GM19351 (cell line): ENCODE measurements around the gene SH3GL3.

ENCODE experiments used
- ATAC-seq: cut with Tn5 transposase; IDR thresholded peaks from one replicate; pipeline ENCODE4 v1.9.1; 2021; ENCODE audit warnings: mild to moderate bottlenecking, moderate library complexity; ENCODE audit not compliant: unreplicated experiment

The SH3GL3 gene

DNA sequence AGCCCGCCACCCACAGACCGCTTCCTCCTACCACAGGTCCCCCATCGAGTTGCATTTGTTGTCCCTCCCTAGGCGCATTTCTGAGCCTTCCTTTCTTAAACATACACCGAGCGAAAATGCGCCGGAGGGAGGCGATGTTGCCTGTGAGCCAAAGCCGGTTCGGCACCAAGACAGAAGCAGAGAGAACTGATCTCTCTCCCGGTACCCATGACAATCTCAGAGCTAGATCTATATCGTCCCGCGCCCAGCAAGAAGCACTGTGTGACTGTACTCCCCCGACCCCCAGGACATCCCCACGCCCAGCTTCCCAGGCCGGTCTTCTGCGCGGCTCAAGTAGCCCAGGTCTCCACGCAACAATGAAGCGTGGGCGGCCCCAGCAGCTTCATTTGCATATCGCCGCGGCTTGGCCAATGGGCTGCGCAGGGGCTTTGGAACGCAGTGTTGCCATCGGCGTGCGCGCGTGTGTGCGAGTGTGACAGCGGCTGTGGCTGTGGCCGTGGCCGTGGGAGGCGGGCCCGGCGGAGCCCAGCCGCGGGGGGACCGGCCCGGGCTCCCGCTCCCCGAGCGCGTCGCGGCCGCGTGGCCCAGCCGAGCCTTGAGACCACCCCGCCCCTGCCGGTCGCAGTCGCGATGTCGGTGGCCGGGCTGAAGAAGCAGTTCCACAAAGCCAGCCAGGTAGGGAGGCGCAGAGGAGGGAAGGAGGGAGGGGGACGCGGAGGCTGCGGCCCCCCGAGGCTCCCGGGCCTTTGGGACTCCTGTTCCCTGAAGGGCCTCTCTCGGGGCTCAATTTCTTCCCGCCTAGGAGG lies at the start of gene SH3GL3:
SH3GL3 (plus strand) TSS at position 438 of the 806 bp plus-strand sequence; CDS start at position 631, 193 bp downstream.
- peak; percentile 72 for ATAC-seq

- ATAC-seq = no peak
These were observed 48.5 kb upstream of the SH3GL3 start for GRCh38 chr15:83398626-83399025.

- ATAC-seq = no peak
These were observed 43.0 kb upstream of the SH3GL3 start for GRCh38 chr15:83404121-83404520.

- no peak for ATAC-seq
These were observed 36.6 kb upstream of the SH3GL3 start for GRCh38 chr15:83410532-83410931.

GRCh38 chr15:83413054-83413719 lies 34.0 kb upstream of the SH3GL3 start:
- peak; percentile 68 for ATAC-seq

DNA sequence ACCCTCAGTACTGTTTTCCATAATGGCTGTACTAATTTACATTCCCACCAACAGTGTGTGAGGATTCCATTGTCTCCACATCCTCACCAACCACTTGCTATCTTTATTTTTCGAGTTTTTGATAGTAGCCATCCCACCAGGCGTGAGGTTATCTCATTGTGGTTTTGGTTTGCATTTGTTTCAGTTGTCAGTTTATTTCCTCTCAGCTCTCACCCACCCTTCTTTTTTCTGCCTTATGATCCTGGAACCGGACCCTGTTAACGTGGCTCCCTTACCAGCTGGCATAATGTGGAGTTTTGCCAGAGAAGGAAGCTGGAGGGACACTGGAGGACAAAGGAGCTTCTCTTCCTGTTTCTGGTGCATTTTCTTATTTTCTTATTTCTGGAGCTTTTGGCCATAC lies 25.1 kb upstream of the SH3GL3 start:
- ATAC-seq = no peak

DNA sequence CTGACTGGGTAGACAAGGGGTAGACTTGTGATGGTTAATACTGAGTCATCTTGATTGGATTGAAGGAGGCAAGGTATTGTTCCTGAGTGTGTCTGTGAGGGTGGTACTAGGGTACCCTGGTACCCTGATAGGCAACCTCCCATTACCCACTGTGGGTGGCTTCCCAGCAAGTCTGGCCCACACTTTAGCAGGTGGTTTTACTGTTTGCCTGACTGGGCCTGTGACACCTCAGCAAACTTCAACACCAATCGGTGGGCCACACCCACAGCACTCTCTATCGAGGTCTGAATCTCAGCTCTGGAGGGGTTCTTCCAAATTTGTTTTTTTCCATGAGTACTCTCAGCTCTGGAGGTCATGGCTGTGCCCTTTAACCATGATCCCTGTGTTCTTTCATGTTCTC lies 24.6 kb upstream of the SH3GL3 start:
- ATAC-seq = no peak

DNA sequence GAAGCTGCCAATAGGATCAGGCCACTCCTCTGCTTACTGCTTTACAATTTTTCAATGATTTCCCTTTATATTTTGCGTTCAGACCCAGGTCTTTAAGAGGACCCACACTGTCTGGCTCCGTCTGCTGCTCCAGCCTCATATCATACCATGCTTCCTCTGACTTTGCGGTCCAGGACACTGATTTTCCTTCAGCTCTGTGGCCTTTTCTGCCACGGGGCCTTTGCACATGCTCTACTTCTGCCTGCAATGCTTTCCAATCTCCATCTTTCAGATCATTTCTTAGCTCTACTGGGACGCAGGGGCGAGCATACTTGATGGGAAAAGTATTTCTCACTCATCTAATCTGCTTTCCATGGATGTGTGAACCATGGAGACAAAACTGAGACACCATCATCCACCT lies 23.0 kb upstream of the SH3GL3 start:
- ATAC-seq = no peak

DNA sequence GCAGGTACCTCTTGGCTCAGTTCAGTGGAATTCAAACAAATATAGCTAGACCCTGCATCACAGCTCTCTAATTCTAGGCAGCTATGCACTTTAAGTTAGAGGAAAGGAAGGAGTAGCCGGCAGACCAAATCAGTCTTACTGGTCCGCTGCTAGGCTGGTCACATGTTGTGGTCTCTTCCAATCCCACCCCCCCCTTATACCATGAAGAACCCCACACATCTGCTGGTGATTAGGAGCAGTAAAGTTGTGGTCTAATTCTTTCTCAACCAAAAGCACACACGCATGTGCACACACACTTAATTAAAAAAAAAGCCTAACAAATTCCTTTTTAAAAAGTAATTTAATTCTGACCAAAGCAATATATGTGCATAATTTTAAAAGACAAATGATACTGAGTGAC lies 16.7 kb upstream of the SH3GL3 start:
- no peak for ATAC-seq

DNA sequence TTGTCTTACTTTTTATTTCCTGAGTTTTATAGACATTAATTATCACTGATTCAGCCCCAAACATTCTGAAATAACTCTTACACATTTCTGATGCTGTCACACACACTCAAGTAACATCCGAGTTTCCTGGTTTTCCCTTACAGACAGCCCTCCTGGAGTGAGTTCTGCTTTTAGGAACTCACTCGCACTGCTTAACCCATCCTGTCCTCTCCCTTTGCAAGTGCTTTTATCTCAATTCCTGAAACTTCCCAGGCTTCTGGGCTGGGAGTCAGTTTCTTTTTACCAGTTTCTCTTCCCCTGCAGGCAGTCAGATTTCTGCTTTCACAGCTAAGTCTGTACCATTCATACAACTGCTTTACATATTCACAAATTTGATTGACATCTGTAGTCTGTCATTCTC lies 15.6 kb upstream of the SH3GL3 start:
- ATAC-seq = no peak

GRCh38 chr15:83435202-83435601 lies 11.9 kb upstream of the SH3GL3 start:
- no peak for ATAC-seq

DNA sequence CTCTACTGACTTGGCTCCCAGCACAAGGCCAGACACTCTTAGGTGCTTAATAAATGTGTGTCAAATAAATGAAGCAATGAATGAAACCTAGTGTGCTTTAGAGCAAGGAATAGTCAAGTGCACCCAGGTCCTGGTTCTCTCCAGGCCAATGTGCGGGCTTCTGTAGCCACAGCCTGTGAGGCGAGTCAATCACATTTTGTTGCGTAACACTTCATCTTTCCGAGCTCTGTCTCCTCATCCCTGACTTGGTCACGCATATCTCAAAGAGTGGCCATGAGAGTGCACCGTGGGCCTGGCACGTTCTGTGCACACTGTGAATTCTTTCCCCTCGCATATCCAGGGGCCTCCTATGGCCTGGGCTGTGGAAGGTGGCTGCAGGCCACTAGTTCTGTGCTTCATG lies 11.4 kb upstream of the SH3GL3 start:
- no peak for ATAC-seq

DNA sequence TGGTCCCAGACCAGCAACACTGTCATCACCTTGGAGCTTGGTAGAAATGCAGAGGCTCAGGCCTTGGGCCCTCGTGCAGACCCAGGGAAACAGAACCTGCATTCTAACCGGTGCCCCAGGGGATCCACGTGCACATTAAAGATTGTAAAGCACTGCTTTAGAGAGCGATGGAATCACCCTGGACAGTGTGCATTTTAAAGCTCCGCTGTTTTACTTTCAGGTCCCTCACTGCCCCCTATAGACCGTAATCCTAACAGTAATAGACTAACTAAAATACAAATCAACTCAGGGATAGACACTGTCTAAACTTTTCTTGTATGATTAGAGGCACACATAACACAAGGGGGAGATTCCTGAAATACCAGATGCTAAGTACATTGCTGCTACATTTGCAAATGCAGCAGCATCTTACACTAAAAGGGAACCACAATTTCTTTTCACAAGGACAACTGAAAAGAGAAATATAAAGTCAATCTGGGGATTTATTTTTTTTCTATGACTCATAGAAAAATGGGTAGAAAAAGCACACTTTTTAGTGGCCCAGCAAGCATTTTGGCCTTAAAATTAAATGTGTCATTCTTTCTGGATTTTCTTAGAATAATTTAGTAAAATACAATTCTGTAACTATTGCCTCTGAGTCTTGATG lies 10.5 kb upstream of the SH3GL3 start:
- ATAC-seq = no peak

GRCh38 chr15:83443076-83443847 lies 3.9 kb upstream of the SH3GL3 start:
- ATAC-seq = no peak

DNA sequence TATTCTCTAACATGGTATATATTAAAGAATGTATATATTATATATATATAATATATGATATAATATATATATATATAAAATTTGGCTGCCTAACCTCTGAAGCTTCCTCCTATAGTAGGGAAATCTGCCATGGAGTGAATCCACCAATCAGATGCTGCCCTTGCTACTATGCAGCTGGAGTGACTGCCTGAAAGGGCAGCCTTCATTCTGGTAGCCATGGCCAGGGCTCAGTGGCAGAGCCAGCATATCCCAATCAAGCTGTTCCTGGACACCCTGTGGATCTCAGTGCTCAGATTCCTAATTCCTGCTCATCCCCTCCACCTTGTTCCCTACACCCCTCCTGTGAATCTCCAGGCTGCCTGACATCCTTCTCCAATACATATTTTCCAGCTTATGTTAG lies 2.2 kb upstream of the SH3GL3 start:
- ATAC-seq = no peak

- ATAC-seq = no peak
These were observed 1.5 kb upstream of the SH3GL3 start for GRCh38 chr15:83445643-83446042.

GRCh38 chr15:83446417-83446816 lies 724 bp upstream of the SH3GL3 start:
- ATAC-seq = no peak

GRCh38 chr15:83449250-83449671 lies 2.1 kb downstream of the SH3GL3 start:
- no peak for ATAC-seq

DNA sequence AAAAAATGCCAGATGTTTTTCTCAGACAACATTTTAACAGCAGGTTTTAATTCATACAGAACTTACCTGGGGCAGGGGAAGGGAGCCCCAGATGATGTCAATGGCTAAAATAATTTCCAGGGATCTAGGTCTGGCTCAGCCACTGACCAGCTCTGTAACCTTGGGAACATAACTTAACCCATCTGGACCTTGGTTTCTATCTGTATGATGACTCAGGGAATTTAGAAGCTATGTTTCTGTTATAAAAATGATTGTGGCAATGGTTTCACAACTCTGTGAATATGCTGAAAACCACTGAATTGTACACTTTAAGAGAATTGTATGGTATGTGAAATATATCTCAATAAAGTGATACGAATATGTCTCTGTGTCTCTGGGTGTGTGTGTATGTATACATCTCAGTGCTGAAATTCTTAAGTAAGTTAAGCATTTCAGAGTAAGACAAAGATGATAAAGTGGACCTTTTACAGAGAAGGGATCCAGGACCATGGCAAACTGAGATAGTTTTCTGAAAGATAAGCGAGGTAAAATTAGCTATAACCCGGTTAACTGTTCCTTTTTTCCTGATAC lies 2.9 kb downstream of the SH3GL3 start:
- no peak for ATAC-seq

DNA sequence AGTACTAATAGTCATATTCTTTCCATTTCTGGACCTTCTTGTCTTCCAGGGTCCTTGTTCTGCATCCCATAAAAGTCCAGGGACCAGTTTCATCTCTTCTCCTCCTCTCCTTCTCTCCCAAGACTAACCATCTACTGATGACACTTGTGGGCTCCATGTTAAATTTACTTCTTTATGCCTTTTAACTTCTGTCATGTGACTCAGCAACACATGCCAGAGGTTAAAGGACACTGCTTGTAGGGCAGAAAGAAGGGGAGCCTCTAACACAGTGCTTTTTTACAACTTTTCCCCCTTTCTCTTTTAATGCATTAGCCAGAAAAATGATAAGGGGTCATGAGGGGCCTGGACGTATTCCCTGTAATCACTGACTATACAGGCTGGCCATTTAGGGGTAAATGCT lies 10.0 kb downstream of the SH3GL3 start:
- no peak for ATAC-seq

GRCh38 chr15:83458381-83458780 lies 11.2 kb downstream of the SH3GL3 start:
- no peak for ATAC-seq
